Measurements from ENCODE around the gene KRTAP3-1.

DNA sequence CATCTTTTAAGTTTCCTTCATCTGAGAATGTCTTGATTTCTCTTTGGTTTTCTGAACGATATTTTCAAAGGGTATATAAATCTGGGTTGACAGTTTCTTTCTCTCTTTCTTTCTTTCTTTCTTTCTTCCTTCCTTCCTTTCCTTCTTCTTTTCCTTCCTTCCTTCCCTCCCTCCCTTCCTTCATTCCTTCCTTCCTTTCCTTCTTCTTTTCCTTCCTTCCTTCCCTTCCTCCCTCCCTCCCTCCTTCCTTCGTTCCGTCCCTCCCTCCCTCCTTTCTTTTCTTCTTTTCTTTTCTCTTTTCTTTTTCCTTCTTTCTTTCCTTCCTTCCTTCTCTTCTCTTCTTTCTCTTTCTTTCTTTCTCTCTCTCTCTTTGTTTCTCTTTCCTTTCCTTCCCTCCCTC lies 34.6 kb downstream of the KRTAP3-1 start:
- TF ChIP-seq, protein P1, sequence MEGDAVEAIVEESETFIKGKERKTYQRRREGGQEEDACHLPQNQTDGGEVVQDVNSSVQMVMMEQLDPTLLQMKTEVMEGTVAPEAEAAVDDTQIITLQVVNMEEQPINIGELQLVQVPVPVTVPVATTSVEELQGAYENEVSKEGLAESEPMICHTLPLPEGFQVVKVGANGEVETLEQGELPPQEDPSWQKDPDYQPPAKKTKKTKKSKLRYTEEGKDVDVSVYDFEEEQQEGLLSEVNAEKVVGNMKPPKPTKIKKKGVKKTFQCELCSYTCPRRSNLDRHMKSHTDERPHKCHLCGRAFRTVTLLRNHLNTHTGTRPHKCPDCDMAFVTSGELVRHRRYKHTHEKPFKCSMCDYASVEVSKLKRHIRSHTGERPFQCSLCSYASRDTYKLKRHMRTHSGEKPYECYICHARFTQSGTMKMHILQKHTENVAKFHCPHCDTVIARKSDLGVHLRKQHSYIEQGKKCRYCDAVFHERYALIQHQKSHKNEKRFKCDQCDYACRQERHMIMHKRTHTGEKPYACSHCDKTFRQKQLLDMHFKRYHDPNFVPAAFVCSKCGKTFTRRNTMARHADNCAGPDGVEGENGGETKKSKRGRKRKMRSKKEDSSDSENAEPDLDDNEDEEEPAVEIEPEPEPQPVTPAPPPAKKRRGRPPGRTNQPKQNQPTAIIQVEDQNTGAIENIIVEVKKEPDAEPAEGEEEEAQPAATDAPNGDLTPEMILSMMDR (conservative IDR thresholded peaks at IDR 0.05; ENCODE audit: low read depth, low read length): no peak
- TF ChIP-seq EZH2 (IDR thresholded peaks at IDR 0.05; ENCODE audit: borderline replicate concordance, low read depth, low read length, poor library complexity, severe bottlenecking): no peak

All from A673 (cell line).